A549 (cell line): ENCODE measurements around the gene FIBCD1. TPM values are rescaled to one million over a fixed set of nuclear protein-coding genes. Genes with fewer than 3 reads are reported as not detected.

ENCODE experiments used
- ATAC-seq, 2 experiments: fragments of 200-7000 bp in 1 of 2; fragments of >200 bp in 1 of 2; cut with Nextera tagmentation in 1 of 2; cut with Tn5 transposase in 1 of 2; 3 replicates each; pipeline versions ENCODE4 v1.8.0 to v1.9.1; 2018 to 2020; ENCODE audit warnings: mild to moderate bottlenecking in 1 of 2, moderate library complexity in 1 of 2
- CTCF ChIA-PET: fragments of 300-600 bp; sonication (Branson Sonifier 250); formaldehyde crosslinking; extraction: SDS; loops from one replicate; lab custom pipeline; 2021; ENCODE audit warnings: antibody characterized with exemption, inconsistent platforms; lab: Yijun Ruan, JAX
- POLR2A ChIA-PET: fragments of 350-600 bp; formaldehyde crosslinking; extraction: SDS; loops from one replicate; lab custom pipeline; 2021; ENCODE audit warnings: antibody characterized with exemption, inconsistent platforms; lab: Yijun Ruan, JAX
- DNase-seq, 2 experiments: peaks; one replicate each; pipeline versions ENCODE4 v3.0.0 to v3.0.0-alpha.2; 2011 to 2016; ENCODE audit warnings: low read depth in 1 of 2, low spot score in 1 of 2
- FAIRE-seq: peaks from 2 replicates; lab custom pipeline; 2011; peaks lifted over from hg19 to GRCh38; lab: Jason Lieb, UNC
- H3K27ac ChIP-seq, 2 experiments: fragments of >200 bp; sonication (Bioruptor Twin); formaldehyde crosslinking; 3 replicates each; pipeline ENCODE4 v1.5.1; 2016 to 2017
- H3K4me1 ChIP-seq: fragments of >200 bp; sonication (Bioruptor Twin); formaldehyde crosslinking; 3 replicates; pipeline ENCODE4 v1.6.1; 2016
- H3K4me2 ChIP-seq: fragments of >200 bp; sonication (Bioruptor Twin); formaldehyde crosslinking; 3 replicates; pipeline ENCODE4 v1.6.1; 2016
- H3K4me3 ChIP-seq: fragments of >200 bp; sonication (Bioruptor Twin); formaldehyde crosslinking; 3 replicates; pipeline ENCODE4 v1.5.1; 2016
- H3K9me3 ChIP-seq: fragments of >200 bp; sonication (Bioruptor Twin); formaldehyde crosslinking; 3 replicates; pipeline ENCODE4 v1.6.1; 2016
- FOXS1 ChIP-seq: fragments of 250-450 bp; sonication (Bioruptor Pico); IDR thresholded peaks from 2 replicates; pipeline ENCODE4 v1.5.0; 2020; ENCODE audit warnings: mild to moderate bottlenecking, moderate library complexity
- GATA3 ChIP-seq: IDR thresholded peaks from 2 replicates; pipeline ENCODE4 v1.6.1; 2012; ENCODE audit warnings: borderline replicate concordance
- HOXA7 ChIP-seq: fragments of 250-450 bp; sonication (Bioruptor Pico); IDR thresholded peaks from 2 replicates; pipeline ENCODE4 v1.5.0; 2020; ENCODE audit warnings: mild to moderate bottlenecking, moderate library complexity
- HOXB13 ChIP-seq: fragments of 250-450 bp; sonication (Bioruptor Pico); IDR thresholded peaks from 2 replicates; pipeline ENCODE4 v1.5.0; 2020; ENCODE audit warnings: low read depth, mild to moderate bottlenecking, moderate library complexity
- MAFK ChIP-seq: fragments of 450-650 bp; IDR thresholded peaks from 2 replicates; pipeline ENCODE4 v1.6.1; 2014; ENCODE audit not compliant: partially characterized antibody
- NR3C1 ChIP-seq: fragments of >200 bp; sonication (Bioruptor Twin); formaldehyde crosslinking; IDR thresholded peaks from 3 replicates; pipeline ENCODE4 v1.6.1; 2017
- RAD21 ChIP-seq, 2 experiments: fragments of >200 bp in 1 of 2; sonication (Bioruptor Twin) in 1 of 2; formaldehyde crosslinking in 1 of 2; IDR thresholded peaks in 1 of 2; conservative IDR thresholded peaks in 1 of 2; 2 replicates in 1 of 2; 3 replicates in 1 of 2; pipeline ENCODE4 v1.6.1; 2012 to 2018; ENCODE audit warnings: inconsistent platforms in 1 of 2
- RNF2 ChIP-seq: fragments of 200-600 bp; sonication (generic); IDR thresholded peaks from 2 replicates; pipeline ENCODE4 v1.6.1; 2016; ENCODE audit warnings: low read depth, mild to moderate bottlenecking, antibody characterized with exemption, moderate library complexity, borderline replicate concordance
- WGBS: methylation state at CpG from one replicate; pipeline ENCODE4 v1.1.6; 2017; ENCODE audit errors: missing lambda C conversion rate; 5-methylcytosine and 5-hydroxymethylcytosine counted together
- polyA plus RNA-seq, 4 experiments: library from polyadenylated mRNA; depleted of rRNA in 3 of 4; stranded (reverse); fragments of >200 nt; fragmentation: RNase III in 1 of 4; extraction: RNeasy Plus Mini Kit Qiagen cat#74134 plus additional on column Dnase treatment in 1 of 4; gene quantifications; 2 replicates in 3 of 4; 3 replicates in 1 of 4; pipeline ENCODE4 v1.2.3, GENCODE V29; 2011 to 2017
- TF ChIP-seq, protein P1 (sequence below): fragments of 200-600 bp; sonication (generic); IDR thresholded peaks from 2 replicates; pipeline ENCODE4 v1.6.1; 2016; ENCODE audit warnings: antibody characterized with exemption, mild to moderate bottlenecking, moderate library complexity
- TF ChIP-seq, protein P2 (sequence below): fragments of 450-650 bp; IDR thresholded peaks from 2 replicates; pipeline ENCODE4 v1.6.1; 2014; ENCODE audit warnings: antibody characterized with exemption
- TF ChIP-seq, protein P3 (sequence below): fragments of 250-450 bp; sonication (Bioruptor Pico); IDR thresholded peaks from 2 replicates; pipeline ENCODE4 v1.5.0; 2020; ENCODE audit warnings: low read depth, mild to moderate bottlenecking, moderate library complexity
- TF ChIP-seq, protein P4 (sequence below): IDR thresholded peaks from 2 replicates; pipeline ENCODE4 v1.6.1; 2012
- TF ChIP-seq, protein P5 (sequence below): fragments of 150-350 bp; IDR thresholded peaks from 2 replicates; pipeline ENCODE4 v1.6.1; 2014; ENCODE audit warnings: low read depth, mild to moderate bottlenecking, low read length
- TF ChIP-seq, protein P6 (sequence below): fragments of >200 bp; sonication (Bioruptor Twin); formaldehyde crosslinking; IDR thresholded peaks from 3 replicates; pipeline ENCODE4 v1.5.1; 2016
- TF ChIP-seq, protein P7 (sequence below): IDR thresholded peaks from 2 replicates; pipeline ENCODE4 v1.6.1; 2012; ENCODE audit warnings: low read depth, borderline replicate concordance
- TF ChIP-seq, protein P8 (sequence below): IDR thresholded peaks from 2 replicates; pipeline ENCODE4 v1.6.1; 2012

FIBCD1 gene
- polyA plus RNA-seq, 2 of the 4 experiments (the other 2 are of a cell fraction), result 4.8 to 4.9 TPM

DNA sequence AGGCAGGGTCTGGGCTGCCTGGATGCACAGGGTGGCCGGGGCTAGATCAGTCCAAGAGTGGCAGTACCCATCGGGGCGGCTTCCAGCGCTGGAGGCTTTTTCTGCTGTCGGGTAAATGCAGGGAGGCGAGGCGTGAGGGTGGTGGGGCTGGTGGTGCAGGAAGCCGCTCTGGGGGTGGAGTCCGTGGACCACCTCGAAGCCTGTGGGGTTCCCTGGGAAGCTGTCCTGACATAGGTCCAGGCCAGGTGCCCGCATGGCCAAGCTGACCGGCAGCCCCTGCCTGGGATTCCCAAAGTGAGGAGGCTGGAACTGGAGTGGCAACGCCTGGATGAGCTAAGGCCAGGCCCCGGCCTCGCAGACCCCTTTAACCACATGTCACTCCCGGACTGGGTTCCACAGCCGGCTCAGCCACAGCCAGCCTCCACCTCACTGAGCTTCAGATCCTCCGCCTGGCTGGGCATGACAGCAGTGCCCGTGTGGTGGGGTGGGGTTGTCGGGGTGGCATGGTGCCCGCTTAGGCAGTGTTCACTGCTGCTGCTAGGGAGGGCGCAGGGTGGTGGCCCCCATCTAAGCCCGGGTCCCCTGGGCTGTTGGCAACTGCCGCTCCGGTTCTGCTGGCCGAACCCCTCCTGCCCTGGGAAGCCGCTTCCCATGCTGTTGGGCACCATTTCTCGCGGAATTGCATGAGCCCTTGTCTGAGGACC is 41.0 kb downstream of the FIBCD1 start:
- ATAC-seq, result peak in 1 of 2 experiments; percentile 2; a peak in 1 of 6 replicates
- Histone ChIP-seq H3K4me2 (no peak overlapping the region), H3K9me3 (no peaks in the 10 kb centered on the region), H3K4me1 (no peaks in the 10 kb centered on the region), H3K4me3 (no peak overlapping the region), H3K27ac (no peak overlapping the region)
- CTCF ChIA-PET, result interaction anchor here (0.6 to 3.5 kb wide), 6 partner anchors 7 to 161 kb away, joined by 3 to 16 read pairs (median 4); no protein-coding TSS in a partner anchor
- FAIRE-seq, result no peak
- 68% methylated on average over 20 of the region's 29 CpGs for WGBS
- no peak for DNase-seq
- POLR2A ChIA-PET, result no interaction called here
- TF ChIP-seq, protein P1, sequence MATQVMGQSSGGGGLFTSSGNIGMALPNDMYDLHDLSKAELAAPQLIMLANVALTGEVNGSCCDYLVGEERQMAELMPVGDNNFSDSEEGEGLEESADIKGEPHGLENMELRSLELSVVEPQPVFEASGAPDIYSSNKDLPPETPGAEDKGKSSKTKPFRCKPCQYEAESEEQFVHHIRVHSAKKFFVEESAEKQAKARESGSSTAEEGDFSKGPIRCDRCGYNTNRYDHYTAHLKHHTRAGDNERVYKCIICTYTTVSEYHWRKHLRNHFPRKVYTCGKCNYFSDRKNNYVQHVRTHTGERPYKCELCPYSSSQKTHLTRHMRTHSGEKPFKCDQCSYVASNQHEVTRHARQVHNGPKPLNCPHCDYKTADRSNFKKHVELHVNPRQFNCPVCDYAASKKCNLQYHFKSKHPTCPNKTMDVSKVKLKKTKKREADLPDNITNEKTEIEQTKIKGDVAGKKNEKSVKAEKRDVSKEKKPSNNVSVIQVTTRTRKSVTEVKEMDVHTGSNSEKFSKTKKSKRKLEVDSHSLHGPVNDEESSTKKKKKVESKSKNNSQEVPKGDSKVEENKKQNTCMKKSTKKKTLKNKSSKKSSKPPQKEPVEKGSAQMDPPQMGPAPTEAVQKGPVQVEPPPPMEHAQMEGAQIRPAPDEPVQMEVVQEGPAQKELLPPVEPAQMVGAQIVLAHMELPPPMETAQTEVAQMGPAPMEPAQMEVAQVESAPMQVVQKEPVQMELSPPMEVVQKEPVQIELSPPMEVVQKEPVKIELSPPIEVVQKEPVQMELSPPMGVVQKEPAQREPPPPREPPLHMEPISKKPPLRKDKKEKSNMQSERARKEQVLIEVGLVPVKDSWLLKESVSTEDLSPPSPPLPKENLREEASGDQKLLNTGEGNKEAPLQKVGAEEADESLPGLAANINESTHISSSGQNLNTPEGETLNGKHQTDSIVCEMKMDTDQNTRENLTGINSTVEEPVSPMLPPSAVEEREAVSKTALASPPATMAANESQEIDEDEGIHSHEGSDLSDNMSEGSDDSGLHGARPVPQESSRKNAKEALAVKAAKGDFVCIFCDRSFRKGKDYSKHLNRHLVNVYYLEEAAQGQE, result no peak
- TF ChIP-seq, protein P2, sequence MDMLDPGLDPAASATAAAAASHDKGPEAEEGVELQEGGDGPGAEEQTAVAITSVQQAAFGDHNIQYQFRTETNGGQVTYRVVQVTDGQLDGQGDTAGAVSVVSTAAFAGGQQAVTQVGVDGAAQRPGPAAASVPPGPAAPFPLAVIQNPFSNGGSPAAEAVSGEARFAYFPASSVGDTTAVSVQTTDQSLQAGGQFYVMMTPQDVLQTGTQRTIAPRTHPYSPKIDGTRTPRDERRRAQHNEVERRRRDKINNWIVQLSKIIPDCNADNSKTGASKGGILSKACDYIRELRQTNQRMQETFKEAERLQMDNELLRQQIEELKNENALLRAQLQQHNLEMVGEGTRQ, result no peak
- TF ChIP-seq GATA3 (no peak), HOXA7 (no peak), RAD21 (conservative IDR thresholded peaks at IDR 0.05 in 1 of 2, IDR thresholded peaks at IDR 0.05 in 1 of 2) (no peak), RNF2 (no peak), FOXS1 (CRISPR knock-in tag) (no peak), NR3C1 (no peak), HOXB13 (CRISPR knock-in tag) (no peak), MAFK (no peak)
- TF ChIP-seq, protein P3, sequence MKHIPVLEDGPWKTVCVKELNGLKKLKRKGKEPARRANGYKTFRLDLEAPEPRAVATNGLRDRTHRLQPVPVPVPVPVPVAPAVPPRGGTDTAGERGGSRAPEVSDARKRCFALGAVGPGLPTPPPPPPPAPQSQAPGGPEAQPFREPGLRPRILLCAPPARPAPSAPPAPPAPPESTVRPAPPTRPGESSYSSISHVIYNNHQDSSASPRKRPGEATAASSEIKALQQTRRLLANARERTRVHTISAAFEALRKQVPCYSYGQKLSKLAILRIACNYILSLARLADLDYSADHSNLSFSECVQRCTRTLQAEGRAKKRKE (CRISPR knock-in tag), result no peak
- TF ChIP-seq, protein P4, sequence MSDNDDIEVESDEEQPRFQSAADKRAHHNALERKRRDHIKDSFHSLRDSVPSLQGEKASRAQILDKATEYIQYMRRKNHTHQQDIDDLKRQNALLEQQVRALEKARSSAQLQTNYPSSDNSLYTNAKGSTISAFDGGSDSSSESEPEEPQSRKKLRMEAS, result no peak
- TF ChIP-seq, protein P5, sequence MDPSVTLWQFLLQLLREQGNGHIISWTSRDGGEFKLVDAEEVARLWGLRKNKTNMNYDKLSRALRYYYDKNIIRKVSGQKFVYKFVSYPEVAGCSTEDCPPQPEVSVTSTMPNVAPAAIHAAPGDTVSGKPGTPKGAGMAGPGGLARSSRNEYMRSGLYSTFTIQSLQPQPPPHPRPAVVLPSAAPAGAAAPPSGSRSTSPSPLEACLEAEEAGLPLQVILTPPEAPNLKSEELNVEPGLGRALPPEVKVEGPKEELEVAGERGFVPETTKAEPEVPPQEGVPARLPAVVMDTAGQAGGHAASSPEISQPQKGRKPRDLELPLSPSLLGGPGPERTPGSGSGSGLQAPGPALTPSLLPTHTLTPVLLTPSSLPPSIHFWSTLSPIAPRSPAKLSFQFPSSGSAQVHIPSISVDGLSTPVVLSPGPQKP, result no peak
- TF ChIP-seq, protein P6, sequence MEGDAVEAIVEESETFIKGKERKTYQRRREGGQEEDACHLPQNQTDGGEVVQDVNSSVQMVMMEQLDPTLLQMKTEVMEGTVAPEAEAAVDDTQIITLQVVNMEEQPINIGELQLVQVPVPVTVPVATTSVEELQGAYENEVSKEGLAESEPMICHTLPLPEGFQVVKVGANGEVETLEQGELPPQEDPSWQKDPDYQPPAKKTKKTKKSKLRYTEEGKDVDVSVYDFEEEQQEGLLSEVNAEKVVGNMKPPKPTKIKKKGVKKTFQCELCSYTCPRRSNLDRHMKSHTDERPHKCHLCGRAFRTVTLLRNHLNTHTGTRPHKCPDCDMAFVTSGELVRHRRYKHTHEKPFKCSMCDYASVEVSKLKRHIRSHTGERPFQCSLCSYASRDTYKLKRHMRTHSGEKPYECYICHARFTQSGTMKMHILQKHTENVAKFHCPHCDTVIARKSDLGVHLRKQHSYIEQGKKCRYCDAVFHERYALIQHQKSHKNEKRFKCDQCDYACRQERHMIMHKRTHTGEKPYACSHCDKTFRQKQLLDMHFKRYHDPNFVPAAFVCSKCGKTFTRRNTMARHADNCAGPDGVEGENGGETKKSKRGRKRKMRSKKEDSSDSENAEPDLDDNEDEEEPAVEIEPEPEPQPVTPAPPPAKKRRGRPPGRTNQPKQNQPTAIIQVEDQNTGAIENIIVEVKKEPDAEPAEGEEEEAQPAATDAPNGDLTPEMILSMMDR, result no peak
- TF ChIP-seq, protein P7, sequence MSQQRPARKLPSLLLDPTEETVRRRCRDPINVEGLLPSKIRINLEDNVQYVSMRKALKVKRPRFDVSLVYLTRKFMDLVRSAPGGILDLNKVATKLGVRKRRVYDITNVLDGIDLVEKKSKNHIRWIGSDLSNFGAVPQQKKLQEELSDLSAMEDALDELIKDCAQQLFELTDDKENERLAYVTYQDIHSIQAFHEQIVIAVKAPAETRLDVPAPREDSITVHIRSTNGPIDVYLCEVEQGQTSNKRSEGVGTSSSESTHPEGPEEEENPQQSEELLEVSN, result no peak
- TF ChIP-seq, protein P8, sequence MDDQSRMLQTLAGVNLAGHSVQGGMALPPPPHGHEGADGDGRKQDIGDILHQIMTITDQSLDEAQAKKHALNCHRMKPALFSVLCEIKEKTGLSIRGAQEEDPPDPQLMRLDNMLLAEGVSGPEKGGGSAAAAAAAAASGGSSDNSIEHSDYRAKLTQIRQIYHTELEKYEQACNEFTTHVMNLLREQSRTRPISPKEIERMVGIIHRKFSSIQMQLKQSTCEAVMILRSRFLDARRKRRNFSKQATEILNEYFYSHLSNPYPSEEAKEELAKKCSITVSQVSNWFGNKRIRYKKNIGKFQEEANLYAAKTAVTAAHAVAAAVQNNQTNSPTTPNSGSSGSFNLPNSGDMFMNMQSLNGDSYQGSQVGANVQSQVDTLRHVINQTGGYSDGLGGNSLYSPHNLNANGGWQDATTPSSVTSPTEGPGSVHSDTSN, result no peak
